Measurements from ENCODE around the gene EFCAB14.
"Not testable (repeated sequence)": the region's sequence is repeated elsewhere in the genome, so short reads cannot be mapped to it uniquely, and the experiment has no call there.

Gene EFCAB14

GRCh38 chr1:46747683-46748288 lies 28.9 kb upstream of the EFCAB14 start:
- no peak for DNase-seq (ENCODE audit: extremely low read depth, low read depth)
- TF ChIP-seq CTCF (IDR thresholded peaks at IDR 0.05; ENCODE audit: low read depth, low read length): peak; percentile 50

DNA sequence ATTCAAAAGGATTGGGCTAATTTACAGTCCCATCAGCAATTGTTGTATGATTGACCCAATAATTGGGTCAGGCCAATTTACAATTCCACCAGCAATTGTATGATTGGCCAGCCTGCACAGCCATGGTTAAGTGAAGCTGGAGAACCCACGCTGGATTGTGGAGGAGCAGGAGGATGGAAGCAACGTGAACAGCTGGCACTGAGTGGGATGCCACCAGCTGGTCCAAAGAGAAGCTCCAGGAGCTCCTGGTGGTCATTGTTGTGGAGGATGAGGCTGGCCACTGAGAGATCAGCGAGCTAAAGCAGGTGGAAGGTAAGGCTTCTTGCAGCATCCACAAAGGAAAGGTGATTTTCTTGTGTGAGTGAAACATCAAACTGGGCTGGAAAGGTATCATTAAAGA lies 23.2 kb upstream of the EFCAB14 start:
- TF ChIP-seq CTCF (IDR thresholded peaks at IDR 0.05; ENCODE audit: low read depth, low read length): no peak
- DNase-seq (ENCODE audit: extremely low read depth, low read depth): no peak

DNA sequence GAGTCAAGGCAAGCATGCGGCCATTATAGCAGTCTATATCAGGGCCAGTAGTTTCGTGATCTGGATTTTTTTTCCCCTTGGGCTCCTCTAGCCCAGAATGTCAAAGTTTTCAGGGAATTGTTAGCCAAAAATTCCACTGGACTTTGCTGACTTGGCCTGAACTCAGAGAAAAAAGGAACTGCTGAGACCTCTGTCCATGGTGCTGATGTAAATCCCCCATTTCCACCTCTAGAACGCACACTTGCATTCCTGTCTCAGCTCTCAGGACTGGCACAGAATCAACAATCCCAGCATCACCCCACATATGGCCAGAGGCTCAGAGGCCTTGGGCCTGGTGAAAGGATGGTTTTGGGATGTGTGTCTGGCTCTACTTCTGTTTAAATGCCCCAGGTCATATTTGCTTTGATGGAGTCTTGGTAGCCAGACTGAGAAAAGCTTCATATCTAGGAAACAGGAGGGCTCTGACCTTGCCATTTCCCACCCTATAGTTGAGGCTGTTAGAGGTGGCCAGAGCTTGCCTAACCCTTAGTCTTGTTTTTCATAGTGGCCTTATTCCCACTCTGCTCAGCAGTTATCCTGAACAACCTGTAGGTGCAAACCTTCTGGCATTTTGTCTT lies 16.9 kb upstream of the EFCAB14 start:
- TF ChIP-seq CTCF (IDR thresholded peaks at IDR 0.05; ENCODE audit: low read depth, low read length): peak; percentile 34
- DNase-seq (ENCODE audit: extremely low read depth, low read depth): no peak

DNA sequence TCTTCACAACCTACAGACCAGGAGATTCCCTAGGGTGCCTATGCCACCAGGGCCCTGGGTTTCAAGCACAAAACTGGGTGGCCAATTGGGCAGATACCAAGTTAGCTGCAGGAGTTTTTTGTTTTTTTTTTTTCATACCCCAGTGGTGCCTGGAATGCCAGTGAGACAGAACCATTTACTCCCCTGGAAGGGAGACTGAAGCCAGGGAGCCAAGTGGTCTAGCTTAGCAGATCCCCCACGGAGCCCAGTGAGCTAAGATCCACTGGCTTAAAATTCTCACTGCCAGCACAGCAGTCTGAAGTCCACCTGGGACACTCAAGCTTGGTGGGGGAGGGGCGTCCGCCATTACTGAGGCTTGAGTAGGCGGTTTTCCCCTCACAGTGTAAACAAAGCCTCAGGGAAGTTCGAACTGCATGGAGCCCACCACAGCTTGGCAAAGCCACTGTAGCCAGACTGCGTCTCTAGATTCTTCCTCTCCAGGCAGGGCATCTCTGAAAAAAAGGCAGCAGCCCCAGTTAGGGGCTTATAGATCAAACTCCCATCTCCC lies 9.5 kb upstream of the EFCAB14 start:
- not testable (repeated sequence) for DNase-seq (ENCODE audit: extremely low read depth, low read depth)

DNA sequence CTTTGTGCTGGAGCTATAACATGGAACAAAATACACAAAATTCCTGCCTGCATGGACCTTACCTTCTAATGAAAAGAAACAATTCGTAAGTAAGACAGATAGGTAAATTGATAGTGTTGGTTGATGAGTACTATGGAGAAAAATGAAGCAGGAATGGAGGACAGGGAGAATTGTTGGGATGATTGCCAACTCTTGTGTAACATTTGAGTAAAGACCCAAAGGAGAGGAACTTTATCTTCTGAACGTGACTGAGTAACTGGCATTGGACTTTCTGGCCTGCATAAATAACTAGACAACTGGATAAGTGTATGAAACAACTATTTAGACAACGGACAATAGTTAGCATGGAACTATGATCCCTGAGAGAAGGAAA lies 6.8 kb upstream of the EFCAB14 start:
- no peak for DNase-seq (ENCODE audit: extremely low read depth, low read depth)
- TF ChIP-seq CTCF (IDR thresholded peaks at IDR 0.05; ENCODE audit: low read depth, low read length): no peak

GRCh38 chr1:46724991-46725735 lies 6.2 kb upstream of the EFCAB14 start:
- DNase-seq (ENCODE audit: extremely low read depth, low read depth): peak; percentile 67
- TF ChIP-seq CTCF (IDR thresholded peaks at IDR 0.05; ENCODE audit: low read depth, low read length): peak; percentile 94

DNA sequence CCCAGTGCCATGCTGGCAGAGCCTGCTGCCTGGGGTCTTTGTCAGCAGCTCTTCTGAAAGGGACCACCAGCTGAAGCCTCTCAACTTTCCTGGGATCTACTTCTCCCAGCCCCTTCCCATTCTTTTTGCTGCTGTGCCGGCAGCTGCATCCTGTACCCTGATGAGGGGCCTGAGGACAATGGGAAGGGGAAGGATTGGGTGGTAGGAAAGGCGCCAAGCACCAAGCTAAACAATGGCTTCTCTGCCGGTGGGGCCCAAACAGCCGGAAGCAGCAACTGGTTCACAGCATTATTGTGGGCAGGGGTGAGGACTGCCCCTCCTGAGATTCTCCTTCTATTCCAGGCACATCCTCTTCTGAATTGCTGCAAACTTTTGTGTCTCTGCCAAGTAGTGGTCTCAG lies 5.0 kb upstream of the EFCAB14 start:
- no peak for DNase-seq (ENCODE audit: extremely low read depth, low read depth)
- TF ChIP-seq CTCF (IDR thresholded peaks at IDR 0.05; ENCODE audit: low read depth, low read length): no peak

All from AG09319 (cell line).